Retinal pigment epithelial cell (primary cell): ENCODE data around the gene ADAR.

Experiments
- DNase-seq: peaks from one replicate; pipeline ENCODE4 v3.0.0-alpha.2; 2010; ENCODE audit warnings: low read depth
- H3K4me3 ChIP-seq: 2 replicates; pipeline ENCODE4 v1.5.1; 2011; ENCODE audit warnings: mild to moderate bottlenecking, low read length, control low read depth, moderate library complexity
- CTCF ChIP-seq: conservative IDR thresholded peaks from 2 replicates; pipeline ENCODE4 v1.5.1; 2011; ENCODE audit warnings: low read depth, low read length, control low read depth, inconsistent platforms

ADAR gene

DNA sequence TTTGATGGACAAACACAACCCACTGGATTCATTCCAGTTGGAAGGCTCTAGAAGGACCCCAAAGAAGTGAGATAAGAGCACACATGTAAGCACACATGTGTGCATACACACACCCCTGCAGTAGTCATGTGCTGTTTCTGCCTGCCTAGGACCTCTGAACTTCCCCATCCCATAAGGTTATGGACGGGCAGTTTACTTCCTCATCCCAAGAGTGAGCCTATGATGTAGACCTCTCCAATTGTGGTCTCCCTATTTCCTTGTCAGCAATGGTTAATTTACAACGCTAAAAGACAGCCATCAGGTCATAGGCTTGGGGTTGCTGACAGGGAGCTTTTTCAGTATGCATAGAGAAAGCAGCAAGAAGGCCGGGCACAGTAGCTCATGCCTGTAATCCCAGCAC lies 15.4 kb upstream of the ADAR start:
- no peak for DNase-seq
- TF ChIP-seq CTCF, result no peak

DNA sequence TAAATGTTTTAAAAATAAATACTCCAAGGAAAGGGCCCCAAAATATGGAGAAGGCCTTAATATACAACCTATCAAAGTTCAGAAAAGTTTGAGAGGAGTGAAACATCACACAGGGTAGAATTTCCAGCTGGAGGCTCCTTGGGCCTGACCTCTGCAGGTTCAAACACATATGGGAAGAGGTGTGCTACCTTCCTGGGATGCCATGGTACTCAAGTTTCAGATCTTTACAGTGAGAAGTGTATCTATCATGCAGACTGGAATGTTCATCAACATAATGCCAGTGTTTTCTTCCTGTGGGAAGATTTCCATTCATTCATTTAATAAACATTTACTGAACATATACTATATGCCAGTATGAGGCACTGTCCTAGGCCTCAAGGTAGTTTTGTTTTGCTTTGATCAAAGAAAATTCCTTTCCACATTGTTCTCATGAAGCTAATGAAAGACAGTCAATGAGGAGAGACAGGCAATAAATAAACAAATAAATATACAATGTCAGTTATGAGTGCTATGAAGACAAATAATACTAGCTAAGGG lies 14.6 kb upstream of the ADAR start:
- DNase-seq, result no peak
- no peak for TF ChIP-seq CTCF
- no peak overlapping the region for H3K4me3 ChIP-seq

More for the DNA sequence above, 15.4 kb upstream of the ADAR start:
- H3K4me3 ChIP-seq, result no peak overlapping the region

GRCh38 chr1:154621875-154622274 lies 13.9 kb upstream of the ADAR start:
- no peak overlapping the region for H3K4me3 ChIP-seq
- no peak for TF ChIP-seq CTCF
- DNase-seq, result no peak

- no peak for TF ChIP-seq CTCF
- no peak overlapping the region for H3K4me3 ChIP-seq
- no peak for DNase-seq
Observed at GRCh38 chr1:154620751-154621150, 12.8 kb upstream of the ADAR start.

GRCh38 chr1:154619181-154619948 lies 11.4 kb upstream of the ADAR start:
- H3K4me3 ChIP-seq, result no peak overlapping the region
- DNase-seq, result no peak
- TF ChIP-seq CTCF, result no peak

GRCh38 chr1:154616659-154617345 lies 8.8 kb upstream of the ADAR start:
- DNase-seq, result no peak
- no peak for TF ChIP-seq CTCF
- no peak overlapping the region for H3K4me3 ChIP-seq

DNA sequence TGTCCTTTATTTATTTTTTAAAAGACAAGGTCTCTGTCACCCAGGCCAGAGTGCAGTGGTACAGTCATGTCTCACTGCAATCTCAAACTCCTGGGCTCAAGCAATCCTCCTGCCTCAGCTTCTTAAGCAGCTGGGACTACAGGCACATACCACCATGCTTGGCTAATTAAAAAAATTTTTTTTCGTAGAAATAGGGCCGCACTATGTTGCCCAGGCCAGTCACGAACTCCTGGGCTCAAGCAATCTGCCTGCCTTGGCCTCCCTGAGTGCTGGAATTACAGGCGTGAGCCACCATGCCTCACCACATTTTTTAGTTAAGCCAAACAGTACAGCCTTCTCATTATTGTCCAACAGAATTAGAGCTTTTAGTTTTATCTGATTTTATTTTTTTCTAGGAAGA lies 7.4 kb upstream of the ADAR start:
- TF ChIP-seq CTCF, result no peak
- no peak for DNase-seq
- no peak overlapping the region for H3K4me3 ChIP-seq
